K562 (cell line): ENCODE results near the gene TMEM120A. TPM values are rescaled to one million over a fixed set of nuclear protein-coding genes. Genes with fewer than 3 reads are reported as not detected.

Experiments used
- ATAC-seq: fragments of 200-7000 bp; cut with Tn5 transposase; 3 replicates; pipeline ENCODE4 v1.9.1; 2020; ENCODE audit warnings: moderate library complexity
- BruUV-seq: library from RNA; stranded (reverse); fragments of 400-500 nt; replicated peaks from 2 replicates; lab custom pipeline; 2021; lab: Mats Ljungman, UMichigan
- CTCF ChIA-PET: fragments of 300-600 bp; formaldehyde crosslinking; extraction: SDS; loops from one replicate; lab custom pipeline; 2021; ENCODE audit warnings: low intra/inter-chr PET ratio; lab: Yijun Ruan, JAX
- POLR2A ChIA-PET: fragments of 300-600, 350-650 bp; sonication (Branson Sonifier 250); formaldehyde crosslinking; extraction: SDS; loops from one replicate; lab custom pipeline; 2021; ENCODE audit warnings: antibody characterized with exemption, inconsistent platforms; lab: Yijun Ruan, JAX
- DNase-seq, 4 experiments: peaks; one replicate each; pipeline versions ENCODE4 v3.0.0 to v3.0.0-alpha.2; 2011 to 2018; ENCODE audit warnings: low spot score in 3 of 4, mixed read lengths in 3 of 4; ENCODE audit errors: extremely low read depth in 1 of 4
- FAIRE-seq: peaks from 2 replicates; lab custom pipeline; 2011; peaks lifted over from hg19 to GRCh38; lab: Jason Lieb, UNC
- H2AFZ ChIP-seq: 2 replicates; pipeline ENCODE4 v1.6.0; 2011; ENCODE audit warnings: low read depth, low read length, control low read depth, inconsistent platforms
- H3K27ac ChIP-seq: fragments of 200-600 bp; 3 replicates; pipeline ENCODE4 v1.8.0; 2011; ENCODE audit warnings: low read depth, mild to moderate bottlenecking, control low read depth, inconsistent platforms, low read length, moderate library complexity, mixed read lengths; ENCODE audit errors: extremely low read depth
- H3K27me3 ChIP-seq, 2 experiments: fragments of 300-600 bp in 1 of 2; 2 replicates in 1 of 2; 3 replicates in 1 of 2; pipeline versions ENCODE4 v1.6.0 to v1.8.0; 2011; ENCODE audit warnings: inconsistent platforms in 2 of 2, low read length in 2 of 2, mild to moderate bottlenecking in 1 of 2, mixed read lengths in 1 of 2, moderate library complexity in 1 of 2; ENCODE audit not compliant: control insufficient read depth in 2 of 2, insufficient read depth in 2 of 2
- H3K36me3 ChIP-seq: fragments of 300-600 bp; 3 replicates; pipeline ENCODE4 v1.8.0; 2011; ENCODE audit warnings: mild to moderate bottlenecking, low read length, inconsistent platforms; ENCODE audit not compliant: control insufficient read depth, insufficient read depth
- H3K4me1 ChIP-seq, 2 experiments: fragments of 200-600 bp in 1 of 2; replicated peaks in 1 of 2; 2 replicates in 1 of 2; 3 replicates in 1 of 2; pipeline versions ENCODE4 v1.5.1 to v1.8.0; 2011; ENCODE audit warnings: inconsistent platforms in 2 of 2, low read length in 2 of 2, mild to moderate bottlenecking in 1 of 2, mixed read lengths in 1 of 2, moderate library complexity in 1 of 2; ENCODE audit not compliant: control insufficient read depth in 2 of 2, insufficient read depth in 2 of 2
- H3K4me2 ChIP-seq: 2 replicates; pipeline ENCODE4 v1.6.1; 2011; ENCODE audit warnings: low read length, control low read depth, inconsistent platforms, mixed read lengths; ENCODE audit not compliant: insufficient read depth
- H3K4me3 ChIP-seq: fragments of 200-600 bp; sonication (generic), shearing (Covaris generic); 2 replicates; pipeline ENCODE4 v1.5.1; 2016; ENCODE audit warnings: control low read depth, inconsistent platforms
- H3K79me2 ChIP-seq: fragments of 200-600 bp; 3 replicates; pipeline ENCODE4 v1.8.0; 2011; ENCODE audit warnings: low read length, inconsistent platforms; ENCODE audit not compliant: control insufficient read depth, insufficient read depth
- H3K9ac ChIP-seq, 2 experiments: 2 replicates each; pipeline versions ENCODE4 v1.6.0 to v1.6.1; 2011; ENCODE audit warnings: low read depth in 2 of 2, low read length in 2 of 2, control low read depth in 1 of 2, inconsistent platforms in 1 of 2, mild to moderate bottlenecking in 1 of 2, mixed read lengths in 1 of 2; ENCODE audit not compliant: insufficient read depth in 1 of 2
- H3K9me1 ChIP-seq: one replicate; pipeline ENCODE4 v1.6.0; 2011; ENCODE audit warnings: inconsistent platforms, mild to moderate bottlenecking, low read length, moderate library complexity; ENCODE audit not compliant: control insufficient read depth, insufficient read depth
- H3K9me3 ChIP-seq: replicated peaks from 2 replicates; pipeline ENCODE4 v1.5.1; 2011; ENCODE audit warnings: low read depth, low read length, inconsistent platforms; ENCODE audit not compliant: control insufficient read depth, insufficient read depth
- H4K20me1 ChIP-seq: replicated peaks from 2 replicates; pipeline ENCODE4 v1.6.1; 2011; ENCODE audit warnings: low read length, inconsistent platforms, mixed read lengths; ENCODE audit not compliant: control insufficient read depth, insufficient read depth
- ATF4 ChIP-seq: fragments of 450-650 bp; formaldehyde crosslinking; IDR thresholded peaks from 2 replicates; pipeline ENCODE4 v1.4.0; 2022; ENCODE audit warnings: mild to moderate bottlenecking, moderate library complexity
- CHD4 ChIP-seq: fragments of 200-600 bp; sonication (generic); IDR thresholded peaks from 3 replicates; pipeline ENCODE4 v1.6.1; 2012; ENCODE audit warnings: low read depth, mild to moderate bottlenecking, mixed read lengths, low read length, inconsistent platforms; ENCODE audit not compliant: insufficient read depth, insufficient replicate concordance, poor library complexity, severe bottlenecking
- CTBP1 ChIP-seq: fragments of 450-650 bp; IDR thresholded peaks from 2 replicates; pipeline ENCODE4 v1.6.1; 2016; ENCODE audit warnings: borderline replicate concordance
- E2F6 ChIP-seq, 2 experiments: IDR thresholded peaks; 2 replicates each; pipeline ENCODE4 v1.6.1; 2011; ENCODE audit warnings: borderline replicate concordance in 1 of 2, control low read depth in 1 of 2, low read depth in 1 of 2, low read length in 1 of 2, mild to moderate bottlenecking in 1 of 2, mixed read lengths in 1 of 2, moderate library complexity in 1 of 2; ENCODE audit not compliant: insufficient read depth in 1 of 2, insufficient read length in 1 of 2, poor library complexity in 1 of 2, severe bottlenecking in 1 of 2; ENCODE audit errors: extremely low read depth in 1 of 2
- HDAC6 ChIP-seq: IDR thresholded peaks from 2 replicates; pipeline ENCODE4 v1.6.1; 2012; ENCODE audit warnings: low read depth, mild to moderate bottlenecking, control low read depth, inconsistent platforms, low read length, moderate library complexity
- MLX ChIP-seq, 2 experiments: fragments of 450-650 bp in 1 of 2; sonication (generic) in 1 of 2; formaldehyde crosslinking; conservative IDR thresholded peaks; 2 replicates each; pipeline versions ENCODE4 v1.4.0 to v1.8.1; 2020 to 2022; ENCODE audit warnings: mild to moderate bottlenecking in 1 of 2, missing genetic modification reagents in 1 of 2
- MXD1 ChIP-seq: fragments of 250-450 bp; sonication (Bioruptor Pico); IDR thresholded peaks from 2 replicates; pipeline ENCODE4 v1.8.0; 2021; ENCODE audit warnings: borderline replicate concordance, mild to moderate bottlenecking, moderate library complexity; ENCODE audit not compliant: poor library complexity, severe bottlenecking
- NUFIP1 ChIP-seq: fragments of 450-650 bp; IDR thresholded peaks from 2 replicates; pipeline ENCODE4 v1.6.1; 2018; ENCODE audit not compliant: partially characterized antibody
- SMARCA4 ChIP-seq: fragments of 450-650 bp; IDR thresholded peaks from 2 replicates; pipeline ENCODE4 v1.6.1; 2016
- ZBTB12 ChIP-seq: fragments of 250-450 bp; sonication (Bioruptor Pico); IDR thresholded peaks from 2 replicates; pipeline ENCODE4 v1.4.0; 2020
- ZBTB49 ChIP-seq: sonication (generic); formaldehyde crosslinking; IDR thresholded peaks from 2 replicates; pipeline ENCODE4 v1.8.0; 2022; ENCODE audit warnings: missing genetic modification reagents, mild to moderate bottlenecking, borderline replicate concordance
- ZNF449 ChIP-seq: fragments of 250-450 bp; sonication (Bioruptor Pico); IDR thresholded peaks from 2 replicates; pipeline ENCODE4 v1.8.0; 2022; ENCODE audit warnings: moderate library complexity, mild to moderate bottlenecking, inconsistent platforms
- WGBS: fragments of 100-300 bp; shearing (Covaris generic); methylation state at CpG from one replicate; pipeline ENCODE4 v1.1.6; 2016; ENCODE audit warnings: low coverage, mixed read lengths; ENCODE audit not compliant: insufficient coverage; ENCODE audit errors: missing lambda C conversion rate; 5-methylcytosine and 5-hydroxymethylcytosine counted together
- in situ Hi-C: fragments of 300-500 bp; cut with MboI; formaldehyde crosslinking; loops from 4 replicates; pipeline ENCODE4 v1.15.0; 2018; ENCODE audit warnings: inconsistent platforms, mixed read lengths
- intact Hi-C: fragments of 100-400 bp; cut with micrococcal nuclease; formaldehyde crosslinking; loops from 2 replicates; pipeline ENCODE4 v1.14.2; 2022
- polyA plus RNA-seq, 8 experiments: library from polyadenylated mRNA; depleted of rRNA in 4 of 8; stranded (reverse) in 5 of 8; unstranded in 3 of 8; fragments of >200 nt; fragmentation: Nextera tagmentation in 2 of 8; fragmentation: Illumina TruSeq in 1 of 8; extraction: Ambion mirVana in 2 of 8; extraction: Trizol in 1 of 8; gene quantifications; 2 replicates each; pipeline versions ENCODE4 v1.2.1 to v1.2.3, GENCODE V29; 2011 to 2014; ENCODE audit warnings: inconsistent platforms in 1 of 8, missing spikeins in 1 of 8
- total RNA-seq, 7 experiments: library from RNA; depleted of rRNA in 6 of 7; stranded (reverse); fragments of >200 nt in 6 of 7; fragmentation: Illumina TruSeq in 2 of 7; extraction: Trizol in 2 of 7; gene quantifications; 2 replicates each; pipeline versions ENCODE4 v1.2.1 to v1.2.3, GENCODE V29; 2011 to 2021; ENCODE audit warnings: low replicate concordance in 1 of 7

The TMEM120A gene
- total and polyA plus RNA-seq, 9 of the 15 experiments (the other 6 are each of a cell fraction or from before 2014, with no cell fraction given) = 2.3 to 90.2 (median 22.9) TPM

- no TSS peak for BruUV-seq
- no peak for ATAC-seq
- Histone ChIP-seq H3K4me1 (peaks cover 4 to 5% of the 10 kb centered on the region in 2 experiments; a peak in 2 of 5 replicates), H4K20me1 (no peaks in the 10 kb centered on the region; the same call in 1 of the 2 replicates), H3K4me3 (no peak overlapping the region), H3K79me2 (no peaks in the 10 kb centered on the region), H3K27me3 (no peaks in the 10 kb centered on the region), H2AFZ (no peak overlapping the region), H3K27ac (no peak overlapping the region), H3K9ac (no peak overlapping the region), H3K9me1 (no peaks in the 10 kb centered on the region), H3K4me2 (no peak overlapping the region), H3K36me3 (peaks cover 35% of the 10 kb centered on the region), H3K9me3 (no peaks in the 10 kb centered on the region)
- intact Hi-C loops = no loop called here
- POLR2A ChIA-PET = no interaction called here
- CTCF ChIA-PET = no interaction called here
- FAIRE-seq = no peak
- DNase-seq = no peak
- 74% methylated on average over 6 of the region's 6 CpGs for WGBS
- in situ Hi-C loops = loop anchor here (25.0 kb wide), 1 partner anchor 565 kb away; no protein-coding TSS in a partner anchor
- TF ChIP-seq SMARCA4 (no peak), MLX (CRISPR knock-in tag; conservative IDR thresholded peaks at IDR 0.05) (no peak), MXD1 (CRISPR knock-in tag) (no peak), HDAC6 (no peak), ZBTB12 (CRISPR knock-in tag) (no peak), CHD4 (no peak), NUFIP1 (no peak), ZBTB49 (CRISPR knock-in tag) (no peak), ZNF449 (CRISPR knock-in tag) (no peak), E2F6 (IDR thresholded peaks at IDR 0.05; ENCODE audit: borderline replicate concordance in 1 of 2, extremely low read depth in 1 of 2, insufficient read depth in 1 of 2, insufficient read length in 1 of 2, low read depth in 1 of 2, low read length in 1 of 2, poor library complexity in 1 of 2, severe bottlenecking in 1 of 2) (no peak), ATF4 (CRISPR knock-in tag) (no peak), CTBP1 (no peak)
Measured at GRCh38 chr7:76002139-76002538, 7.7 kb upstream of the TMEM120A start.
